HG03457 (cell line): ENCODE measurements around the gene SHB.

Experiments
- ATAC-seq: cut with Tn5 transposase; IDR thresholded peaks from one replicate; pipeline ENCODE4 v1.9.1; 2021; ENCODE audit warnings: moderate number of reproducible peaks; ENCODE audit not compliant: unreplicated experiment

The SHB gene

GRCh38 chr9:38026021-38026809, 42.8 kb downstream of the SHB start:
- ATAC-seq: no peak

GRCh38 chr9:38025166-38025565, 43.9 kb downstream of the SHB start:
- ATAC-seq: no peak

- no peak for ATAC-seq
Measured at GRCh38 chr9:38024036-38024681, 44.9 kb downstream of the SHB start.

GRCh38 chr9:38023661-38024035, 45.4 kb downstream of the SHB start:
- ATAC-seq: no peak

- ATAC-seq: no peak
Measured at GRCh38 chr9:38022995-38023394, 46.0 kb downstream of the SHB start.

DNA sequence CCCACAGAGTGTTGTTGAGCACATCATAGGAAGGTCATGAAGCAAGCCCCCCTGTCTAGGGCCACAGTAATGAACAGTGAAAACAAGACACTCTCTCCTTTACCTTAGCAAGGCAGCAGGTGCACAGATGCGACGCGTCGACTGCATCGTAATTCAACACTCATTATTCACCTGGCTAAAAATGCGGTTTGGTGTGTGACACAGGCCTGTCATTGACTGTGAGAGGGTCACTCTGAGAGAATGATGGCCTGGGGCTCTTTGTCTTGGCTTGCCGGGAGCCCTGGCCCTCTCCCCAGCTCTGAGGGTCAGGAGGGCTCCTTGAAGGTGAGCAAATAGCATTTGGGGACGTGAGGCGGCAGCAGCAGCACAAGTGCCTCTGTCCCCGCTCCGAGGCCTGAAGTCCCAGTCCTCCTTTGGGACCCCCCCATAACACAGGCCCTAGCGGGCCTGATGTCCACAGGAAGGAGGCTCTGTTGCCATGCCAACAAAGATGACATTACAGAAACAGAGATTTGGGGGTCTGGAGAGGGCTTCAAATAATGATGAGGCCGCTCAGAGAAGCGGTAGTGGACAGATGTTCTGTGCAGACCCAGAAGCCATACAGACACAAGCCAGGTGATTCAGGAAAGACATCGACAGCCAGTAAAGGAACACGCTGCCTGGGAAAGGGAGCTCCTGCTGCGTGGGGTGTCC, 46.7 kb downstream of the SHB start:
- no peak for ATAC-seq

- ATAC-seq: no peak
Measured at GRCh38 chr9:38020151-38021076, 48.6 kb downstream of the SHB start.

DNA sequence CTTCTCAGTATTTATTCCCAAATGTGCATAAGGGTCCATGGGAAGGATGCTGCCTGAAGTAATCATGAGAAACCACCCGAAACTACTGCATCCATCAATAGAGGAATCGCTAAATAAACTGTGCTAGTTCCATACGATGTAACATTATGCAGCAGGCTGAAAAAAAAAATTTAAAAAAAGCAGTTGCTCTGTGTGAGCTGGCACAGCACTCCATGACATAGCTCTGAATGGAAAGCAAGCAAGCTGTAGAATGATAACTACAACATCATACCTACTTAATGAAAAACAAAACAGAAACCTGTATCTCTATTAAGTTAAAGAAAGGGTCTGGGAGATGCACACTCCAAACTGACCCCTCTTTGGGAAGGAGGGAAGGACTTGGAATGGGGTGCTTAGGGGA, 49.3 kb downstream of the SHB start:
- no peak for ATAC-seq

GRCh38 chr9:38018958-38019602, 49.9 kb downstream of the SHB start:
- ATAC-seq: no peak

- no peak for ATAC-seq
Measured at GRCh38 chr9:38018241-38018957, 50.6 kb downstream of the SHB start.

DNA sequence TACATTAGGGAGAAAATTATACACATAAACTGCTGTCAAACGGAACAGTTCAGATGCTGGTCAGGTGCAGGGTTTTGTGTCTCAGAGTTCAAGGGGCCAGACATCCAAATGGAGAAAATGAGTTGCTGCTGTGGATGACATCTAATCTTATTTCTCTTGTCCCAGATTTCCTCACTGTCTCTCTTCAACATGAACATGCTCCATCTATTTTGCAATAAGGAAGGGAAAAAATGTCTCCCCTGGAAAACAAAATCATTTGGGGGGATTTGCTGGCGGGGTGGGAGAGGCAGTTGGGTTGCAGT, 51.2 kb downstream of the SHB start:
- ATAC-seq: no peak

- ATAC-seq: no peak
Measured at GRCh38 chr9:38017149-38017884, 51.7 kb downstream of the SHB start.

DNA sequence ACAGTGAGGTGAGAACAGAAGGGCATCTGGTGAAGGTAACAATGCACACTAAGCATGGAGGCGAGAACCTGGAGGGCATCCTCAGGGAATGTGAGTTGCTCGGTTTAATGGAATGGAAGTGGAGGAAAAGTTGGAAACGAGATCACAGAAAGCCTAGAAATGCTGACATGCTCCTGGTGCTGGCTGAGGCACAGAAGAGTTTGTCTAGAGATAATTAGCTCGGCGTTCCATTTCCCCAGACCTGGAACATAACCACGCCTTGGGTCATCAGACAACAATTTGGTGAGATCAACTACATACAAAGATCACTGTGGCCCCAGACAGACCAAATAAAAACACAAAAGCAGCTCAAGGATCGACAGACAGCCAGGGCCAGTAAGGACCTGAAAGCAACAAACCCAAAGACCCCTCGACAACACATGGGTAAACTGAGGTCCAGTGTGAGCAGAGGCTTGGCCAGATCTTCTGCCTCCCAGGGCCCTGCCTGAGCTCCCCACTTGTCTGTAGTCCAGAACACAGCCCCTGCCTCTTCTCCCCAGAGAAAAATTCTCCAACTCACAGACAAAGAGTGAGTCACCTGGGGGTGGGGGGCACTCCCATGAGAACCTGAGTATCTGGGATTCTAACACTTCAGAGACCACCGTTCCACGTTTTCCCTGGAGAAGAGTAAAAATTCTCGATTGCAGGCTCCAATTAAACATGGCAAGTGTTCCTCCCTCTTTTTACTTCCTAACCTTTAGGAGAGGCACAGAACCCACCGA, 52.5 kb downstream of the SHB start:
- no peak for ATAC-seq

GRCh38 chr9:38015906-38016305, 53.1 kb downstream of the SHB start:
- no peak for ATAC-seq

GRCh38 chr9:38015266-38015665, 53.8 kb downstream of the SHB start:
- ATAC-seq: no peak

DNA sequence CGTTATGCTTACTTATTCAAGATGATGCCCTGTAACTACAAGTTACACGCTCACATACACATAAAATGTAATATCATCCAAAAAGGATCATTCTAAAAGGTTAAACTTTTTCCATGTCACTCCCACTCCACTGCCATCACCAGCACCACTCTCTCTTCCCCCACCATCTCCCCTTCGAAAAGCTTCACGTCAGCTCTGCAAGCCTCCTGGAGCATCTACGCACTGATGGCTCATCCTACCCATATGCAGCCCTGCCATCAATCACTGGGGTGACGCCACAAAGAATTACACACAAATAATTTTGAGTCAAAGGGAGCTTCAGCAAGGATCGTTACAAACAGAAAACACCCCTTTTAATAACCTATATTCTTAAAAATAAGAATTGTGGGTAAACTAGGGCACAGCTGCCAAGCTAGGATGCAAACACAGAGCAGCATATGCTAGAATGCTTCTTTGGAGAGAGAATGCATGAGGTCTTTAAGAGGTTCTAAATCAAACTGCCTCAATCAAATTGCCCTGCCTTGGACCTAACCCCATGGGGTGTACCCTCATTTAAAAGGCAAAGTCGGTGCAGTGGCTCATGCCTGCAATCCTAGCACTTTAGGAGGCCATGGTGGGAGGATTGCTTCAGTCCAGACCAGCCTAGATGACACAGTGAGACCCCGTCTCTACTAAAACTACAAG, 56.1 kb downstream of the SHB start:
- no peak for ATAC-seq

DNA sequence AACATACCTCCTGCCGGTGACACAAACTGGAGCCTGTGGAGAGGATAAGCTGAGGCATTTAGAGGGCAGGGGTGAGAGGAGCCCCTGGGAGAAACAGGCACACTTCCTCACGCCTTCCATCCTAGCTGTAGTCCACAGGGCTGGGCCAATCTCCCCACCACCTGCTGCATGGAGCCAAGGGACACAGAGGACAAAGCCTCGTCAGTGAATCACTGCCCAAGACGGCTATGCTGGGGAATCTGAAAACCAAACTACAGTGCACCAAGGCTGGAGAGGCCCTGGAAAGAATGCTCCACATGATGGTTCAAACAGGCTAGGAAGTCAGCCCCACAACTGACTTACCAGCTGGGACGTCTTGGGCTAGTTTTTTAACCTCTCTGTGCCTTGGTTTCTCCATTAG, 57.0 kb downstream of the SHB start:
- ATAC-seq: no peak
